ENCODE data around the gene ACHE. TPM values are rescaled to one million over a fixed set of nuclear protein-coding genes. Genes with fewer than 3 reads are reported as not detected.

ACHE gene
- total and polyA plus RNA-seq, 4 donors: 0.15 to 17.6 (median 0.21) TPM

DNA sequence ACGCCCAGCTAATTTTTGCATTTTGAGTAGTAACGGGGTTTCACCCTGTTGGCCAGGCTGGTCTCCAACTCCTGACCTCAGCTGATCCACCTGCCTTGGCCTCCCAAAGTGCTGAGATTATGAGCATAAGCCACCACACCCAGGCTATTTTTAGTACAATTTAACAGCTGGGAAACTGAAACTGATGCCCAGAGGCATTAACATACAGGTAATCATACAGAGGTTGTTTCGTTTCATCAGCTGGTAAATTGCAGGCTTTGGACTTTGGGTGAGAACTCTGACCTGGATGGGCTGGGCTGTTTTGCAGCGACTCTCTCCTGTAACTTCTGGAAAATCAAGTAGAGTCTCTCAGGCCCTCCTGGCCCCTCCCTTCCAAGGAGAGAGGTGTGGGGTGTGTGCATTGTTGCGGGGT is 6.2 kb upstream of the ACHE start (continued):
- TF ChIP-seq MAX (IDR thresholded peaks at IDR 0.05) (no peak), FOXA1 (IDR thresholded peaks at IDR 0.05) (no peak), SP1 (IDR thresholded peaks at IDR 0.05) (peak; percentile 83)
- TF ChIP-seq, protein P1, sequence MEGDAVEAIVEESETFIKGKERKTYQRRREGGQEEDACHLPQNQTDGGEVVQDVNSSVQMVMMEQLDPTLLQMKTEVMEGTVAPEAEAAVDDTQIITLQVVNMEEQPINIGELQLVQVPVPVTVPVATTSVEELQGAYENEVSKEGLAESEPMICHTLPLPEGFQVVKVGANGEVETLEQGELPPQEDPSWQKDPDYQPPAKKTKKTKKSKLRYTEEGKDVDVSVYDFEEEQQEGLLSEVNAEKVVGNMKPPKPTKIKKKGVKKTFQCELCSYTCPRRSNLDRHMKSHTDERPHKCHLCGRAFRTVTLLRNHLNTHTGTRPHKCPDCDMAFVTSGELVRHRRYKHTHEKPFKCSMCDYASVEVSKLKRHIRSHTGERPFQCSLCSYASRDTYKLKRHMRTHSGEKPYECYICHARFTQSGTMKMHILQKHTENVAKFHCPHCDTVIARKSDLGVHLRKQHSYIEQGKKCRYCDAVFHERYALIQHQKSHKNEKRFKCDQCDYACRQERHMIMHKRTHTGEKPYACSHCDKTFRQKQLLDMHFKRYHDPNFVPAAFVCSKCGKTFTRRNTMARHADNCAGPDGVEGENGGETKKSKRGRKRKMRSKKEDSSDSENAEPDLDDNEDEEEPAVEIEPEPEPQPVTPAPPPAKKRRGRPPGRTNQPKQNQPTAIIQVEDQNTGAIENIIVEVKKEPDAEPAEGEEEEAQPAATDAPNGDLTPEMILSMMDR (IDR thresholded peaks at IDR 0.05; ENCODE audit: low read depth, low read length, missing input control): no peak

DNA sequence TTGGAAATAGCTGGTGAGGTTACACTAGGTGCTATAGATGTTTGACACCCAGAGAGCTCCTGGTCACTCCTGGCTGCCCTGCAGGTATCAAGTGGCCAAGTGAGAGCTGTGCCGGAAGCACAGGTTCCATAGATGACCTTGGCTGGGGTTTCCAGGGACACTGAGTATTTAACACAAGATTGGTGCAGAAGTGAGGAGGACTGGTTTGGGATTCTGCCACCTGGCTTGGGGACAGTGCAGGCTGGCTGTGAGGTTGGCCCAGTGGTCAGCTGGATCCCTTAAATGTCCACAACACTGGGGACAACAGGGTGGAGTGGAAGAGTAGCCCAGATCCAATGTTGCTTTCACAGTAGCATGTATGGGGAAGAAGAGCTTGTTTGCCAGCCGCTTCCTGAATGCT is 5.3 kb upstream of the ACHE start:
- no peak for DNase-seq (ENCODE audit: low spot score)
- Histone ChIP-seq H3K36me3 (ENCODE audit: control insufficient read depth in 4 of 4, insufficient read depth in 3 of 4, low read depth in 1 of 4, low read length in 3 of 4) (no peaks in the 10 kb centered on the region), H3K9me3 (ENCODE audit: control insufficient read depth in 4 of 4, low read length in 3 of 4) (no peaks in the 10 kb centered on the region), H3K4me3 (ENCODE audit: low read depth in 1 of 3, low read length in 3 of 3) (no peak overlapping the region), H3K27ac (ENCODE audit: low read depth in 1 of 2, low read length in 2 of 2) (peak overlapping the region; percentile 56 to 85), H3K9ac (ENCODE audit: low read depth in 1 of 2, low read length in 2 of 2) (no peak overlapping the region), H3K4me1 (ENCODE audit: control insufficient read depth in 4 of 4, insufficient read depth in 4 of 4, low read length in 3 of 4) (peaks cover 9 to 27% (median 19%) of the 10 kb centered on the region in 4 donors), H3K27me3 (ENCODE audit: control insufficient read depth in 4 of 4, insufficient read depth in 4 of 4, low read length in 3 of 4) (peaks cover 0 to 5% (median 0%) of the 10 kb centered on the region in 4 donors)
- 61% methylated on average over 2 of the region's 2 CpGs for WGBS
- TF ChIP-seq HNF4A (conservative IDR thresholded peaks at IDR 0.05) (peak; percentile 69 to 72), EGR1 (IDR thresholded peaks at IDR 0.05; ENCODE audit: low read depth in 2 of 2) (no peak), SP1 (IDR thresholded peaks at IDR 0.05) (peak; percentile 71), GABPA (IDR thresholded peaks at IDR 0.05 in 1 of 2, conservative IDR thresholded peaks at IDR 0.05 in 1 of 2) (peak in 1 of 2 donors; percentile 10), FOXA2 (IDR thresholded peaks at IDR 0.05) (no peak), YY1 (IDR thresholded peaks at IDR 0.05) (peak; percentile 27), RXRA (IDR thresholded peaks at IDR 0.05) (peak; percentile 76 to 79), RAD21 (IDR thresholded peaks at IDR 0.05) (peak in 1 of 2 donors; percentile 56), HNF4G (IDR thresholded peaks at IDR 0.05) (peak; percentile 14), MAX (IDR thresholded peaks at IDR 0.05) (no peak)
- TF ChIP-seq, protein P2, sequence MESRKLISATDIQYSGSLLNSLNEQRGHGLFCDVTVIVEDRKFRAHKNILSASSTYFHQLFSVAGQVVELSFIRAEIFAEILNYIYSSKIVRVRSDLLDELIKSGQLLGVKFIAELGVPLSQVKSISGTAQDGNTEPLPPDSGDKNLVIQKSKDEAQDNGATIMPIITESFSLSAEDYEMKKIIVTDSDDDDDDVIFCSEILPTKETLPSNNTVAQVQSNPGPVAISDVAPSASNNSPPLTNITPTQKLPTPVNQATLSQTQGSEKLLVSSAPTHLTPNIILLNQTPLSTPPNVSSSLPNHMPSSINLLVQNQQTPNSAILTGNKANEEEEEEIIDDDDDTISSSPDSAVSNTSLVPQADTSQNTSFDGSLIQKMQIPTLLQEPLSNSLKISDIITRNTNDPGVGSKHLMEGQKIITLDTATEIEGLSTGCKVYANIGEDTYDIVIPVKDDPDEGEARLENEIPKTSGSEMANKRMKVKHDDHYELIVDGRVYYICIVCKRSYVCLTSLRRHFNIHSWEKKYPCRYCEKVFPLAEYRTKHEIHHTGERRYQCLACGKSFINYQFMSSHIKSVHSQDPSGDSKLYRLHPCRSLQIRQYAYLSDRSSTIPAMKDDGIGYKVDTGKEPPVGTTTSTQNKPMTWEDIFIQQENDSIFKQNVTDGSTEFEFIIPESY (IDR thresholded peaks at IDR 0.05): no peak

GRCh38 chr7:100899432-100899831 is 3.7 kb upstream of the ACHE start:
- H3K36me3 ChIP-seq (ENCODE audit: control insufficient read depth in 4 of 4, insufficient read depth in 3 of 4, low read depth in 1 of 4, low read length in 3 of 4): no peaks in the 10 kb centered on the region
- H3K4me1 ChIP-seq (ENCODE audit: control insufficient read depth in 4 of 4, insufficient read depth in 4 of 4, low read length in 3 of 4): peaks cover 9 to 40% (median 24%) of the 10 kb centered on the region in 4 donors
- H3K9ac ChIP-seq (ENCODE audit: low read depth in 1 of 2, low read length in 2 of 2): no peak overlapping the region
- no peak for DNase-seq (ENCODE audit: low spot score)
- H3K4me3 ChIP-seq (ENCODE audit: low read depth in 1 of 3, low read length in 3 of 3): no peak overlapping the region
- H3K9me3 ChIP-seq (ENCODE audit: control insufficient read depth in 4 of 4, low read length in 3 of 4): no peaks in the 10 kb centered on the region
- H3K27ac ChIP-seq (ENCODE audit: low read depth in 1 of 2, low read length in 2 of 2): no peak overlapping the region
- H3K27me3 ChIP-seq (ENCODE audit: control insufficient read depth in 4 of 4, insufficient read depth in 4 of 4, low read length in 3 of 4): peaks cover 0 to 6% (median 0%) of the 10 kb centered on the region in 4 donors
- 98% methylated on average over 5 of the region's 5 CpGs for WGBS
- TF ChIP-seq HNF4A (conservative IDR thresholded peaks at IDR 0.05) (no peak), YY1 (IDR thresholded peaks at IDR 0.05) (no peak), NR2F2 (IDR thresholded peaks at IDR 0.05) (no peak), MAX (IDR thresholded peaks at IDR 0.05) (no peak), RXRA (IDR thresholded peaks at IDR 0.05) (no peak), FOXA2 (IDR thresholded peaks at IDR 0.05) (no peak), SP1 (IDR thresholded peaks at IDR 0.05) (no peak), RAD21 (IDR thresholded peaks at IDR 0.05) (no peak), JUND (IDR thresholded peaks at IDR 0.05) (no peak), FOXA1 (IDR thresholded peaks at IDR 0.05) (no peak), EGR1 (IDR thresholded peaks at IDR 0.05; ENCODE audit: low read depth in 2 of 2) (no peak), GABPA (IDR thresholded peaks at IDR 0.05 in 1 of 2, conservative IDR thresholded peaks at IDR 0.05 in 1 of 2) (no peak), TAF1 (conservative IDR thresholded peaks at IDR 0.05) (no peak), HNF4G (IDR thresholded peaks at IDR 0.05) (no peak)
- TF ChIP-seq, protein P3, sequence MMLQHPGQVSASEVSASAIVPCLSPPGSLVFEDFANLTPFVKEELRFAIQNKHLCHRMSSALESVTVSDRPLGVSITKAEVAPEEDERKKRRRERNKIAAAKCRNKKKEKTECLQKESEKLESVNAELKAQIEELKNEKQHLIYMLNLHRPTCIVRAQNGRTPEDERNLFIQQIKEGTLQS (IDR thresholded peaks at IDR 0.05): no peak
- TF ChIP-seq, protein P1 (IDR thresholded peaks at IDR 0.05; ENCODE audit: low read depth, low read length, missing input control): no peak
- TF ChIP-seq, protein P2 (IDR thresholded peaks at IDR 0.05): no peak

All from liver (tissue), 9 donors.